Measurements from ENCODE around the gene MPPED2. TPM values are rescaled to one million over a fixed set of nuclear protein-coding genes. Genes with fewer than 3 reads are reported as not detected.

MPPED2 gene
- total and polyA plus RNA-seq, 10 of the 15 experiments (the other 5 are each of a cell fraction or from before 2014, with no cell fraction given): not detected

GRCh38 chr11:30452842-30453241, 133.3 kb downstream of the MPPED2 start:
- ATAC-seq (no peak), FAIRE-seq (no peak), DNase-seq (ENCODE audit: low read depth, low spot score) (no peak)
- 8% methylated on average over 1 of the region's 1 CpG for WGBS (ENCODE audit: insufficient coverage, insufficient replicate concordance, low lambda C conversion rate, missing lambda C conversion rate)
- intact Hi-C loops (cut with micrococcal nuclease; ENCODE audit: unreplicated experiment): no loop called here
- H3K9ac ChIP-seq (ENCODE audit: control insufficient read depth, insufficient read depth, low read length): no peak overlapping the region
- no peaks in the 10 kb centered on the region for H4K20me1 ChIP-seq (ENCODE audit: control insufficient read depth, insufficient read depth)
- ChIA-PET POLR2A (no interaction called here), CTCF (interaction anchor here (0.6 kb wide), 1 partner anchor 74 kb away, joined by 3 read pairs; no protein-coding TSS in a partner anchor), SMC1A (ENCODE audit: uncharacterized antibody, unreplicated experiment) (no interaction called here), RAD21 (ENCODE audit: unreplicated experiment) (no interaction called here)
- no peak overlapping the region for H3K4me3 ChIP-seq
- H3K36me3 ChIP-seq (ENCODE audit: control insufficient read depth in 2 of 2, insufficient read depth in 2 of 2, low read length in 1 of 2): no peaks in the 10 kb centered on the region
- in situ Hi-C loops (cut with MboI): no loop called here
- H3K27ac ChIP-seq (ENCODE audit: control insufficient read depth, insufficient read depth): no peak overlapping the region
- H3K79me2 ChIP-seq (ENCODE audit: control insufficient read depth, insufficient read depth, low read length): no peaks in the 10 kb centered on the region
- BruUV-seq (replicated peaks): no TSS peak
- no peak for TF ChIP-seq SPI1 (IDR thresholded peaks at IDR 0.05; ENCODE audit: borderline replicate concordance, insufficient read depth, low read depth, low read length)
- TF ChIP-seq SUZ12 (IDR thresholded peaks at IDR 0.05; ENCODE audit: unreplicated experiment): no peak
- TF ChIP-seq HDAC6 (IDR thresholded peaks at IDR 0.05; ENCODE audit: unreplicated experiment): no peak
- TF ChIP-seq, protein P1, sequence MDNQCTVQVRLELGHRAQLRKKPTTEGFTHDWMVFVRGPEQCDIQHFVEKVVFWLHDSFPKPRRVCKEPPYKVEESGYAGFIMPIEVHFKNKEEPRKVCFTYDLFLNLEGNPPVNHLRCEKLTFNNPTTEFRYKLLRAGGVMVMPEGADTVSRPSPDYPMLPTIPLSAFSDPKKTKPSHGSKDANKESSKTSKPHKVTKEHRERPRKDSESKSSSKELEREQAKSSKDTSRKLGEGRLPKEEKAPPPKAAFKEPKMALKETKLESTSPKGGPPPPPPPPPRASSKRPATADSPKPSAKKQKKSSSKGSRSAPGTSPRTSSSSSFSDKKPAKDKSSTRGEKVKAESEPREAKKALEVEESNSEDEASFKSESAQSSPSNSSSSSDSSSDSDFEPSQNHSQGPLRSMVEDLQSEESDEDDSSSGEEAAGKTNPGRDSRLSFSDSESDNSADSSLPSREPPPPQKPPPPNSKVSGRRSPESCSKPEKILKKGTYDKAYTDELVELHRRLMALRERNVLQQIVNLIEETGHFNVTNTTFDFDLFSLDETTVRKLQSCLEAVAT (IDR thresholded peaks at IDR 0.05): no peak
- TF ChIP-seq TAF1 (IDR thresholded peaks at IDR 0.05; ENCODE audit: borderline replicate concordance, low read depth, low read length): no peak
- TF ChIP-seq ELK1 (IDR thresholded peaks at IDR 0.05; ENCODE audit: low read depth, low read length): no peak
- TF ChIP-seq POLR2AphosphoS5 (IDR thresholded peaks at IDR 0.05; ENCODE audit: low read length): no peak
- TF ChIP-seq PML (IDR thresholded peaks at IDR 0.05; ENCODE audit: low read length): no peak
- no peak for TF ChIP-seq KAT2A (conservative IDR thresholded peaks at IDR 0.05; ENCODE audit: control insufficient read depth, low read depth, low read length)
- H3K4me1 ChIP-seq (ENCODE audit: control insufficient read depth, insufficient read depth, low read length): no peaks in the 10 kb centered on the region
- no peaks in the 10 kb centered on the region for H3K9me3 ChIP-seq (replicated peaks; ENCODE audit: control insufficient read depth, insufficient read depth, low read length)
- no peak overlapping the region for H3K4me2 ChIP-seq (ENCODE audit: control insufficient read depth, insufficient read depth)
- H3K27me3 ChIP-seq (replicated peaks in 1 of 2; ENCODE audit: control insufficient read depth in 2 of 2, insufficient read depth in 2 of 2, low read length in 1 of 2): peaks cover 1 to 2% of the 10 kb centered on the region in 2 experiments; a peak in 3 of 4 replicates
- H2AFZ ChIP-seq (ENCODE audit: control insufficient read depth, low read depth, low read length): no peak overlapping the region

Data from GM12878 (cell line).